Cerebellar nuclear complex (tissue), 1 donor: Measurements from ENCODE around the gene C11orf54.

ENCODE experiments used
- DNase-seq, 2 experiments: peaks; one replicate each; lab custom pipeline; 2025; lab: John Stamatoyannopoulos, UW

C11orf54 gene

DNA sequence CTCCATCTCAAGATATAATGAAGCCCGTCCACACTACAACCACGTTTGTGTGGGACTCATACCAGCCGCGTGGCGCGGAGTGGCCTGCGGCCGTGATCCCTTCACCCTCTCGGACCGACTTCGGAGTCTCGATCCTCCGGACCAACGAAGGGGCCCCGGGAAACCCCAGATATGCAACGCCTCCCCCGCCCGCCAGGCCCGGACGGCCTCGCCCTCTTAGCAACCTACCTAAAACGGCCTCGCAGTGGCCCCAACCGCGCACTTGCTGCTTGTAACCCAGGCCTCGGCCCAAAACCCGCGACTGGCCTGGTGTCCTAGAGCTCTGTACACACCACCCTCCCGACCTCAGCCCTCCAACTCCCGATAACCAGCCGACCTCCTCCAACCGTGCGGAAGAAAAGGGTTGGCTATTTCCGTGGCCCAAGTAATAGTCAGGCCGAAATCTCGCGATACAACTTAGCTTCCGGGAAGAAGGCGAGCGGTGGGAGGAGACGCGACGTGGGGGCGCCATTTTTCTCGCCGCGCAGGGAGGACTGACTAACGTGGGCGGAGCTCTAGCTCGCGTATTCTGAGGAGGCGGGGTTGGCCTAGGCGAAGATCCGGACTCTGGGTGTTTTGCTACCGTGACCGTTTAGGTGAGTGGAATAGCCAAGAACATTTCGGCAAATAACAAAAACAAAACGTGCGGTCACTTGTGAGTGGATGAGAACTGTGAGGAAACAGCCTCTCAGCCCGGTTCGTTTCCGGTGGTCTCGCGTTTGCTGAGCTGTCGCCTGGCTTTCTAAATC, at the start of gene C11orf54, which contains the start of gene TAF1D:
Gene C11orf54 (plus strand): TSS at position 579 of the 788 bp plus-strand sequence. CDS start 5,722 bp downstream, outside the sequence.
Gene TAF1D (minus strand): TSS at position 402 of the 788 bp plus-strand sequence. CDS start 2,191 bp downstream, outside the sequence.
- peak; percentile 67 to 87 for DNase-seq

DNA sequence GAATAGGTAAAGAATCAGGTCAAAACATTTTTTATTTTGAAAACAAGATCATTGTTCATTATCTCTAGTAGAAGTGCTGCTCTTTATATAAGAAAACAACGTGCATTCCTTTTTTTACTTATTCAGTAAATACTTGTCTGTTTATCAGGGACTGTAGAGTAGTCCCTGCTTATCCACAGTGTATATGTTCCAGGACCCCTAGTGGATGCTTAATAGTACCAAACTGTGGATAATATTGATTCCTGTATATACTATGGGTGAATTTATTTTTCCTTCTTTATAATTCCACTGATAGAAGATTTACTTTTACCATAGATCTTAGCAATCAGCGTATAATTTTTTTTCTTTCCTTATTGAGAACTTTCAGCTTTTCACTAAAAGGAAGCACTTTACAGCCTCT, 47.4 kb upstream of the C11orf54 start:
- no peak for DNase-seq

DNA sequence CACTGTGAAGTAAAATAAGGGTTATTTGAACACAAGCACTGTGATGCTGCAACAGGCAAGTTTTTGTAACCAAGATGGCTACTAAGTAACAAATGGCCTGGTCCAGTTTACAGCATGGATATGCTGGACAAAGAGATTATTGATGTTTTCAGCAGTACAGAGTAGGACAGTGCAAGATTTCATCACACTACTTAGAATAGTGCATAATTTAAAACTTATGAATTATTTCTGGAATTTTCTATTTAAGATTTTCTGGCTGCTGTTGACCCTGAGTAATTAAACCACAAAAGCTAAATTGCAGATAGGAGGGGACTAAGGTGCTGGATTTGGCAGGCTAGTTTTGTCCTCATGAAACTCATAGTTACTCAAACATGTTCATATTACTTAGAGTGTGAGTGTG, 46.9 kb upstream of the C11orf54 start:
- DNase-seq = no peak

DNA sequence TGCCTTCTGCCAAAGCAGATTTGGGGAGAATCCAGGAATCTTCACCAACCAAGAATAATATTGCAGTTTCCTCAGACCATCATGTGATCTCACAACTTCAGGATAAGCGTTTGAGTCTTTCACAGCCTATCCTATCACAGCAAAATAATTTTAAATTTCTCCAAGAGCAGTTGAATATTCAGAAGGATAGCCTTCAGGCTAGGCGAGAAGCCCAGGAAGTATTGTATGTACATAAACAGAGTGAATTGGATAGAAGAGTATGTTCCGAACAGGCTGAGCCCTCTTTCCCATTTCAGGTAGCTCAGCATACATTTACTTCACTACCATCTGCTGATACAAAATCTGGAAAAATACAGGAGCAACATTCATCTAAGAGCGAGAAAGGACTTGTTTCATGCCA, 43.9 kb upstream of the C11orf54 start:
- DNase-seq = no peak

DNA sequence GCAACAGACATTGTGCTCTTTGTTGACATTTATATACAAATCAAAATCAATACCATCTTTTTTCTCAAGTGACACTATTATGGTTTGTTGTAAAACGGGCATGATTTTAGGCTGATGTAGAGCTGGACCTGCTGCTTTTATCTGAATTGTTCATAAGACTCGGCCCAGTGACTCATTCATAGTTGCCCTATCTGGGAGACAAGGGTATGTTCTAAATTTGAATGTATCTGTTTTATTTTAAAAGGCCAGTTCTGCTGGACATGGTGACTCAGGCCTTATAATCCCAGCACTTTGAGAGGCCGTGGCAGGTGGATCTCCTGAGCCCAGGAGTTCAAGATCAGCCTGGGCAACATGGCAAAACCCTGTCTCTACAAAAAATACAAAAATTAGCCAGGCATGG, 40.6 kb upstream of the C11orf54 start:
- no peak for DNase-seq

DNA sequence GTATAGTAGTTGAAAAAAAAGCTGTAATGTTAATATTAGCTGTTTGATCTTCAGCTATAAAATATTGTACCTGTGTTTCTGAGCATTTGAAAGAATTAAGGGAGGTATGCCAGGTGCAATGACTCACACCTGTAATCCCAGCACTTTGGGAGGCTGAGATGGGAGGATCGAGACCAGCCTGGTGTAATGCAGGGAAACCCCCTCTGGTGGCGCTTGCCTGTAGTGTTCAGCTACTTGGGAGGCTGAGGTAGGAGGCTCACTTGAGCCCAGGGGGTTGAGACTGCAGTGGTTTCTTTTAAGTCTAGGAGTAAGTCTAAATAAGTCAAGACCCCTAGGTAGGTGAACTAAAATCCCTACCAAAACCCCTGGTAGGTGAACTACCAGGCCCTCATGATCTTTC, 37.2 kb upstream of the C11orf54 start:
- DNase-seq = no peak

DNA sequence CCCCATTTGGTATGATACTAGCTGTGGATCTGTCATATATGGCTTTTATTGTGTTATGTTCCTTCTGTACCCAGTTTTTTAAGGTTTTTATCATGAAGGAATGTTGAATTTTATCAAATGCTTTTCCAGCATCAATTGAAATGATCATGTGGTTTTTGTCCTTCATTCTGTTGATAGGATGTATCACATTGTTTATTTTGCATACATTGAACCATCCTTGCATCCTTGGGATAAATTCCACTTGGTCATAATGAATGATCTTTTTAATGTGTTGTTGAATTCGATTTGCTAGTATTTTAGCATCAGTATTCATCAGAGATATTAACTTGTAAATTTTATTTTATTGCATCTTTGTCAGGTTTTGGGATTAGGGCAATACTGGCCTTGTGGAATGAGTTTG, 31.2 kb upstream of the C11orf54 start:
- DNase-seq = no peak

DNA sequence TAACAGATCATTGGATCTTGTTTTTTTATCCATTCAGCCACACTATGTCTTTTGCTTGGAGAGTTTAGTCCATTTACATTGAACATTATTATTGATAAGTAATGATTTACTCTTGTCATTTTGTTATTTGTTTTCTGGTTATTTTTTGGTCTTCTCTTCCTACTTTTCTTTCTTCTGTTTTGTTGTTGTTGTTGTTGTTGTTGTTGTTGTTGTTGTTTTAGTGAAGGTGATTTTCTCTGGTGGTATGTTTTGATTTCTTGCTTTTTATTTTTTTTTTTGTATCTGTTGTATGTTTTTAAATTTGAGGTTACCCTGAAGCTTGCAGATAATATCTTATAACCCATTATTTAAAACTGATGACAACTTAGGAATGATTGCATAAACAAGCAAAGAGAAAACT, 28.8 kb upstream of the C11orf54 start:
- no peak for DNase-seq

DNA sequence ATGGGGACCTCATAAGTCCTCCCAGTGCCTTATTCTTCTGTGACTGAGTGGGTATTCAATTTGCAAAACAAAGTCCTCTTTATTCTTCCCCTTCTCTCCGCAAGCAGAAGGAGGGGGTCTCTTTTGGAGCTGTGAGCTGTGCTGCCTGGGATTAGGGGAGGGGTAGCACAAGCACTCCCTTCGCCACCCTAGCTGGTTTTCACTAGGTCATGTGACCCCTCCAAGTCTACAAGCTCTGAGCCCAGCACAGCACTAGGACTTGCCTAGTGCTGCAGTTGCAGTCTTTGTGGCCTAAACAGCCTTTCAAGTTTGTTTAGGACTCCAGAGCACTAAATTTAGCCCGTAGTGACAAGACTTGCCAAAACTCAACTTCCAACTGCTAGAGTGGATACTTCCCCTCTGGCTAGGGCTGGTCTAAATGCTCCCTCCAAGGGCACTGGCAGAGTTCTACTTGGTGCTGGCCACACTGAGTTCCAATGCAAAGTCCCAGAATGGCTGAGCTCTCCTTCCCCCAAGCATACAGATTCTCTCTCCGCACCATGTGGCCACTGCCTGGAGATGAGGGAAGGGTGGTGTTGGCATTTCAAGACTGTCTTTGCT, 25.6 kb upstream of the C11orf54 start:
- DNase-seq = no peak

DNA sequence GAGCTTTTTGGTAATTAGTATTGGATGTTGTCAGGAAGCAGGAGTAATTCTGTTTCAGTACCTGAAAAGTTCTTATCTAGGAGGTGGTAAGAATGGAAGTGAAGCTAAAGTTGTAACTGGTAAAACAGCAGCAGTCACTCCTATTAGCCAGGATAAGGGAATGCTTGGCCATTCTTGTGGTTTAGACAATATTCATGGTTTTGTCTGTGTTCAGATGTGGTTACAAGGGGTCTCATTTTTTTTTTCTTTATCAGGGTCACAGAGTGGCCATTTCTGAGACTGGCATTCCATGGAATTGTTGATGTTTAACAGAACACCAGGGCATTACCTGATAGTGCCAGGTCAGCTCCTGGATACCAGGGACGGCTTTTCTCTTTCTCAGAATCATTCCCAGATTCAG, 24.0 kb upstream of the C11orf54 start:
- no peak for DNase-seq

DNA sequence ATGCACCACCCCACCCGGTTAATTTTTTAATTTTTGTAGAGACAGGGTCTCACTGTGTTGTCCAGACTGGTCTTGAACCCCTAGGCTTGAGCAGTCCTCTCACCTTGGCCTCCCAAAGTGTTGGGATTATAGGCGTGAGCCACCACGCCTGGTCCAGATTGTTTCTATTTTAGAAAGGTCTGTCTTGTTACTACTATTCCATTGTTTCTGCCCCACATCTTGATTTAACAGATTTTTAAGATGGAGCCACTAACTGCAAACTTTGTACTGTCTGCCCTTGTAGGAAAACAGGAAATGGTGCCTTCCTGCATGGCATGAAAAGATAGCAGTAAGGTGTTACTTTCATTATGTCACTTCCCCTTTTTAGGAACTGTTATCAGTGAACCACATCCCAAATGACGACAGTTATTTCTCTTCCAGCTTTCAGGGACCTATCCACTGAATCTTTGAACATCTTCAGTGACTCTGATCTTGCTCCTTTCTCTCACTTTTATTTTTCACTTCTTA, 23.4 kb upstream of the C11orf54 start:
- DNase-seq = no peak

DNA sequence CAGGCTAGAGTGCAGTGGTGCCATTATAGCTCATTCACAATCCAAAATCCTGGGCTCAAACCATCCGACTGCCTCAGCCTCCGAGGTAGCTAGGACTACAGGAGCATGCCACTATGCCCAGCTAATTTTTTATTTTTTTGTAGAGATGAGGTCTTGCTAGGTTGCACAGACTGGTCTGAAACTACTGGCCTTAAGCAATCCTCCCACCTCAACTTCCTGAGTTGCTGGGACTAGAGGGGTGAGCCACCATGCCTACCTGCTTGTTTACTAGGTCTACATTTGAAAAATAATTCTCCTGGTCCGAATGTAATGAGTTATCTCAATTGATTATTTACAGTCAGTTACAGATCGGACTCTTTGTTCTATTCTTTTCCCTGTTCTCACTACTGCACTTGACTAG, 22.2 kb upstream of the C11orf54 start:
- DNase-seq = no peak

DNA sequence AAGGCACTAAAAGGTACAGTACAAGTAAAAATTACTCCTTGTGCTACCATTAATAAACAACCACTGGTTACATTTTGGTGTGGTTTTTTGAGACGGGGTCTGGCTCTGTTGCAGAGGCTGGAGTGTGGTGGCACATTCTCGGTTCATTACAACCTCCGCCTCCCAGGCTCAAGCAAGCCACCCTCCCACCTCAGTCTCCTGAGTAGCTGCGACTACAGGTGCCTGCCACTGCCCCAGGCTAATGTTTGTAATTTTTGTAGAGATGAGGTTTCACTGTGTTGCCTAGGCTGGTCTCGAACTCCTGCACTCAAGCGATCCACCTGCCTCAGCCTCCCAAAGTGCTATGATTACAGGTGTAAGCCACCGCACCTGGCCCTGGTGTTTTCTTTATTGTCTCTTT, 20.9 kb upstream of the C11orf54 start:
- DNase-seq = no peak

DNA sequence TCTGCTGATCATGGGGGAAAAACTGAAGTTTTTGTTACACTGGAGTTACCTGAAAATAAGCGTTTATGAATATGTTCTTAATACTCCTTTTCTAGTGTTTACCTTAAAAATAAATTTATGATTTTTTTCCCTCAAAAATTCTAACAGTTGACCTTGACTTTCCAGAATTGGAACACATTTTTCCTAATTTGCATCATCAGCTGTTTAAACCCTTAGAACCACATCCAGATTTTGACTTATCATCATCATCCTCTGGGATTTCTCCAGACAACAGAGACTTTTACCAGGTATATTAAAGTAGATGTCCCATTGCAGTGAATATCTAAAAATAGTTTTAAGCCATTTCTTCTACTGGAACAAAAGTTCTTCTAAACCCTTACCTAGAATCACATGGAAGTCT, 17.4 kb upstream of the C11orf54 start:
- DNase-seq = no peak

DNA sequence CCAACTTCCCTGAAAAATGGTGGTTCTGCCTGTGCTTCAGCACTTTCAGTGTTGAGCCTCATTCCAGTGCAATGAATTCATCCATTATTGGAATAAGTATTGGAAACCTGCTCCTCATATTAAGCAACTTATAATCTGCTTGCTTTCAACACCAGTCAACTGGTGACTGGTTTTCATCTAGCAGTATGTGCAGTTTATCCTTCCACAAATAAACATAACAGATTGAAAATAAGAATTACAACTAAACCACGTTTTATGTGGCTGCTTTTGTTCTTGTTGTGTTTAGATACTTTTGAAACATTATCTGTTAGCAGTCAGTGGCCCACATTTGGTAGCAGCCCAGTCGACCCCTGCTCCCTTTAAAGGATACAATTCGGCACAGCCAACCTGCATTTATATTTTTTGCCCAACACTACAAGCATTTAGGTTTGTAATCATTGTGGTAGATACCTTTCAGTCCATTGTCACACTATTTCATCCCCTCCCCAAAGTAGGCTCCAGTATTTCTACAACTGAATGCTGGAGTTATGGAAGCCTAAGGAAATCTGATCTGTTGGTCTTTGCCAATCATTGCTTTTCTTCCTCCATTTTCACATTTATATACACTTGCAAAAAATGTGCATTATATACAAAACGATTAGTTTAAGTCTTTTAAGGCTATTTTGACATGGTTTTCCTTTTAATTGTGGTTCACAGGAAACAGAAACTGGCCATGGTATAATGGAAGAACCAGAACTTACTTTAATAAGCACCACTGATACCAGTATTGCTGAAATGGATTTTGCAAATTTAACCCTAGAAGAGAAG, 13.3 kb upstream of the C11orf54 start:
- DNase-seq = no peak

DNA sequence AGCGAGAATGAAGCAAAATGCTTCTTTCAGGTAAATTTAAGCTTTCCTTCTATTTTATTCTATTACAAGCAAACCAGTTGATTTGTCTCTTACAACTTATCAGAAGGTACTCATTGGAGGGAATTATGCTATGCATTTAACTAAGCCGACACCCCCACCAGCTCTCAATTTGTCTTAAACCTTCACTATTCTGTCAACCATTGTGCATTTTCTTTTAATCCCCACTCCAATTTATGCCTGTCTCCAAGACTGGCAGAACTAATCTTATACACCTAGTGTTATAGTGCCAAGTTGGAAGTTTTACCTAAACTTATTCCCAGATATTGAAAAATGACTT, 12.7 kb upstream of the C11orf54 start:
- DNase-seq = no peak

DNA sequence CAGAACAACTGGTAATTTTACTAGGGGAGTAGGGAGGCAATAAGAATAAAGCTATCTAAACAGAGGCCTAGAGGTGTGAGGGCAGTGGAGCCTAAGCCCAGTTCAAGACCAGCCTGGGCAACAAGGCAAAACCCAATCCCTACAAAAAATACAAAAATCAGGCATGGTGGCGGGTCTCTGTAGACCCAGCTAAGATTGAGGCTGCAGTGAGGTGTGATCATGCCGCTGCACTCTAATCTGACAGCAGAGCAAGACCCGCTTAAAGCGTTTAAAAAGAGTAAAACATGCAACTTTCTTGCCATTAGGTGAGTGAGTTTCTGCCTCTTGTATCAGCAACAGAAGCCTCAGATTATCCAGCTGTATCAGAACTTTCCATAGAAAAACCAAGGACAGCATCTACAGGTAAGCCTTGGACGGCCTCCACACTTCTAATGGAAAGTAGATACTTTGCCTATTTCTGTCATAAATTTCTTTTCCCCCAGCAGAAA, 12.3 kb upstream of the C11orf54 start:
- no peak for DNase-seq

DNA sequence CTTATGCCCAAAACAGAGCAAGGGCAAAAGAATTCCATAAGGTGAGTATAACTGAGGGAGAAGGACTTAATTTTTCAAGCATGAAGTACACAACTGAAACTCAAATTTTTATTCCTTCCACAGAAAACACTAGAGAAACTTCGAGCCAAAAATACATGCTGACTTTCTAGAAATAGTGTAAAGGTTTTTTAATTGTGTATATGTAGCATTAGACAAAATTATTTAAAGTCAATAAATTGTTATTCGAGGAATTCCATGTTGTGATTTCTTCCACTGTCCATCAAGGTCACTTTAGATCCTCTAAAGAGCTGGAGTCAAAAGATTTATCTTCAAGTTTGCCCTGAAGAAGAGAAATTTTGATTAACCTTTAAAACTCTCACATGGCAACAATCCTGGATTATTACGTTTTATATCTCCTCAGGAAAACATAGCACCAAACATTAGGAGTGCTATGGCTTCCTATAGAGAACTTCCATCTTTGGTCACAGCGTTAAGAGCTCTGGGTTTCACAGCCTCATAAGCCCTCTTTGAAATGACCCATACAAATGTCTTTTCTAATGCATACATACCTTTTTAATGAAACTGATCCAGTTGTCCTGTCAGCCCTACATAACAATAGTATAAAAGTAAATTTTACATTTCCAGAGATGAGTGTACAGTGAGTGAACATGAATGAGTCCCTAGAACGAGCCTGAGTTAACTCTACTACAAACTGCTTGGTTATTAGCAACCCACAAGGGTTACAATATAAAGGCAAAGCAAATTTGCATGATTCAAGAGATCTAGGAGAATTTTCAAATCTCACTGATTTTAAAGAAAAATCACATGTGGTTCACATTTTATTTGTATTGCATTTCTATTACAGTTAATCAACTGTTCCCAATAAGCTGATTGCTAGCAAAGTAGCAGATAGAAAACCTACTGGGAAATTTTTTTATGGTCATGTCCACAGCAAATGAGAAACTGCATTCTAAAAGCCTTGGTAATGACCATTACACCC, 11.1 kb upstream of the C11orf54 start:
- DNase-seq = no peak

DNA sequence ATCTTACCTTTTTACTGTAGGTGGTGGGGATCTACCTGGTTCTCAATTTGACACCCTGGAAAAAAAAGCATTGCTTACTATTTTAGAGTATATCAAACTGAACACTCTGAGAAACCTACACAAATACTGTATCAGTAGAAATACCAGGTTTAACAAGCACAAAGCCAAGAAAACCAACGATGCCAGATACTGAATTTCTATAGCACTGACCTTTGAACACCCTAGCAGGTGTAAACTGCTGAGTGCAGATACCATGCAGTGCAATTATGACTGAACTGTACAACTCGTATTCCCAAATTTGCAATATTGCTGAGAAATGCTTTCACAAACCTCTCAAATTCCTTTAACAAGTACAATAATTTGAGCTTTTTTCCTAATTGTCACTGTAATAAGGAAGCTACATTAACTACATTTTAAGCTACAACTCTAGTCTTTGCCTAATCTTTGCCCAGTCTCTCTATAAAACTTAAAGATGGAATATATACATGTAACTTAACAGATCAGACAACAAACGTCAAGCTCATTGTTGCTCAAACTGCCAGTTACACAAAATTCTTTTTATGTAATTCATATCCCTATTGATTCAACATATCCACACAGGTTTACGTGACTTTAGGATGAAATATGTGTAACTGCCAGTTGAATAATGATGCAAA, 9.1 kb upstream of the C11orf54 start:
- DNase-seq = no peak

DNA sequence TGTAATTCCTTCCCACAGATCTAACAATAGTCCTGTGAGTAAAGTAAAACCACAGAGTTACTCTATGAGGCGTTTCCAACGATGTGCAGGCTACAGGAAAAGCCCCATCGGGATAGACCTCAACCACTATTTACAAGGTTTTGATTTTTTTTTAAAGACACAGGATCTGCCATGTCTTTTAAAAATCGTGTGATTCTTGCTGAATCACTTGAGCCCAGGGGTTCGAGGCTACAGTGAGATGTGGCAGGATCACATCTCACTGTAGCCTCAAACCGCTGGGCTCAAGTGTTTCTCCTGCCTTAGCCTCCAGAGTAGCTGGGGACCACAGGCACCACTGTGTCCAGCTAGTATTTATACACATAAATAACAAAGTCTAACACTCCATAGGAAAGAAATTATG, 8.0 kb upstream of the C11orf54 start:
- DNase-seq = no peak
